Renal pelvis (tissue), 3 donors: ENCODE results near the gene FNDC4. TPM values are rescaled to one million over a fixed set of nuclear protein-coding genes. Genes with fewer than 3 reads are reported as not detected.

ENCODE experiments used
- polyA plus RNA-seq, 3 donors: library from polyadenylated mRNA; unstranded; fragments of 120-200 nt; gene quantifications; one replicate each; pipeline ENCODE4 v1.2.1, GENCODE V29; 2013; ENCODE audit not compliant: insufficient read length in 3 of 3

The FNDC4 gene
- polyA plus RNA-seq, 3 donors = 6.6 to 8.3 (median 8.1) TPM

Other genes with a start within 250 kb of the FNDC4 start
- gene SLC30A3, start 232.2 kb downstream of the FNDC4 start, polyA plus RNA-seq = 10 to 100 TPM in 2 of 3 donors, 1 to 10 TPM in 1; 7.6 to 13.2 (median 10.8) TPM
- gene DNAJC5G, start 219.8 kb downstream of the FNDC4 start, polyA plus RNA-seq = 1 to 10 TPM in 2 of 3 donors, under 1 TPM in 1; 0.60 to 2.6 (median 1.4) TPM
- gene TRIM54, start 212.8 kb downstream of the FNDC4 start, polyA plus RNA-seq = 1 to 10 TPM; 4.4 to 8.2 (median 7.6) TPM
- gene UCN, start 186.8 kb downstream of the FNDC4 start, polyA plus RNA-seq = 1 to 10 TPM in 2 of 3 donors, under 1 TPM in 1; 0.62 to 1.6 (median 1.0) TPM
- gene MPV17, start 172.1 kb downstream of the FNDC4 start, polyA plus RNA-seq = 10 to 100 TPM; 72.3 to 89.1 (median 88.3) TPM
- 10 to 100 TPM; 69.1 to 80.2 (median 79.8) TPM for gene GTF3C2, start 138.4 kb downstream of the FNDC4 start, polyA plus RNA-seq
- 10 to 100 TPM; 52.5 to 55.1 (median 53.0) TPM for gene EIF2B4, start 124.9 kb downstream of the FNDC4 start, polyA plus RNA-seq
- 100 to 1,000 TPM; 108 to 121 (median 109) TPM for gene SNX17, start 124.6 kb downstream of the FNDC4 start, polyA plus RNA-seq
- gene ZNF513, start 114.5 kb downstream of the FNDC4 start, polyA plus RNA-seq = 10 to 100 TPM; 23.7 to 27.3 (median 24.6) TPM
- gene PPM1G, start 85.6 kb downstream of the FNDC4 start, polyA plus RNA-seq = 100 to 1,000 TPM in 1 of 3 donors, 10 to 100 TPM in 2; 91.2 to 107 (median 96.4) TPM
- gene NRBP1, start 66.6 kb downstream of the FNDC4 start, polyA plus RNA-seq = 100 to 1,000 TPM; 128 to 141 (median 133) TPM
- 10 to 100 TPM in 1 of 3 donors, 1 to 10 TPM in 2; 6.1 to 10.6 (median 9.5) TPM for gene KRTCAP3, start 52.8 kb downstream of the FNDC4 start, polyA plus RNA-seq
- gene IFT172, start 5.5 kb downstream of the FNDC4 start, polyA plus RNA-seq = 10 to 100 TPM; 41.0 to 76.4 (median 66.0) TPM
- under 1 TPM in 2 of 3 donors, not detected in 1; 0.10 to 0.40 TPM for gene GCKR, start 1.6 kb upstream of the FNDC4 start, polyA plus RNA-seq
- 10 to 100 TPM; 72.1 to 84.9 (median 75.1) TPM for gene ZNF512, start 87.8 kb upstream of the FNDC4 start, polyA plus RNA-seq
- 10 to 100 TPM; 10.5 to 12.1 (median 11.4) TPM for gene CCDC121, start 133.8 kb upstream of the FNDC4 start, polyA plus RNA-seq
- gene GPN1, start 133.8 kb upstream of the FNDC4 start, polyA plus RNA-seq = 10 to 100 TPM; 57.3 to 60.6 (median 57.4) TPM
- gene SUPT7L, start 168.4 kb upstream of the FNDC4 start, polyA plus RNA-seq = 10 to 100 TPM; 57.2 to 68.9 (median 65.8) TPM
- gene SLC4A1AP, start 168.7 kb upstream of the FNDC4 start, polyA plus RNA-seq = 10 to 100 TPM; 32.1 to 40.6 (median 33.8) TPM